SK-N-SH treated with all-trans-retinoic acid at 6 μM for 48 hours (cell line): Measurements from ENCODE around the gene NT5C.

Source experiments
- CSDC2 ChIP-seq: fragments of 250-450 bp; sonication (Bioruptor Pico); IDR thresholded peaks from 2 replicates; pipeline ENCODE4 v1.5.0; 2020; ENCODE audit warnings: mild to moderate bottlenecking, moderate library complexity
- PPARA ChIP-seq: fragments of 250-450 bp; sonication (Bioruptor Pico); IDR thresholded peaks from 2 replicates; pipeline ENCODE4 v1.5.0; 2020; ENCODE audit warnings: mild to moderate bottlenecking, borderline replicate concordance
- SNAI2 ChIP-seq: fragments of 250-450 bp; sonication (Bioruptor Pico); IDR thresholded peaks from 2 replicates; pipeline ENCODE4 v1.5.0; 2020; ENCODE audit warnings: mild to moderate bottlenecking, moderate library complexity
- TCF4 ChIP-seq: fragments of 250-450 bp; sonication (Bioruptor Pico); IDR thresholded peaks from 2 replicates; pipeline ENCODE4 v1.8.0; 2021; ENCODE audit warnings: mild to moderate bottlenecking, moderate library complexity, borderline replicate concordance
- TOX ChIP-seq: fragments of 250-450 bp; sonication (Bioruptor Pico); IDR thresholded peaks from 2 replicates; pipeline ENCODE4 v1.8.0; 2021; ENCODE audit warnings: mild to moderate bottlenecking, moderate library complexity, borderline replicate concordance
- ZFP30 ChIP-seq: fragments of 450-650 bp; formaldehyde crosslinking; IDR thresholded peaks from 2 replicates; pipeline ENCODE4 v1.5.0; 2022; ENCODE audit warnings: mild to moderate bottlenecking, moderate library complexity
- ZNF8 ChIP-seq: fragments of 450-650 bp; formaldehyde crosslinking; IDR thresholded peaks from 2 replicates; pipeline ENCODE4 v1.5.0; 2020; ENCODE audit warnings: mild to moderate bottlenecking, moderate library complexity
- TF ChIP-seq, protein P1 (sequence below): fragments of 250-450 bp; sonication (Bioruptor Pico); IDR thresholded peaks from 2 replicates; pipeline ENCODE4 v1.8.0; 2020; ENCODE audit warnings: mild to moderate bottlenecking, moderate library complexity, borderline replicate concordance
- TF ChIP-seq, protein P2 (sequence below): fragments of 250-450 bp; sonication (Bioruptor Pico); IDR thresholded peaks from 2 replicates; pipeline ENCODE4 v1.5.1; 2020; ENCODE audit warnings: low read depth, mild to moderate bottlenecking, moderate library complexity
- TF ChIP-seq, protein P3 (sequence below): fragments of 250-450 bp; sonication (Bioruptor Pico); IDR thresholded peaks from 2 replicates; pipeline ENCODE4 v1.5.0; 2020; ENCODE audit warnings: mild to moderate bottlenecking, moderate library complexity
- TF ChIP-seq, protein P4 (sequence below): fragments of 250-450 bp; sonication (Bioruptor Pico); IDR thresholded peaks from 2 replicates; pipeline ENCODE4 v1.8.0; 2021; ENCODE audit warnings: low read depth, mild to moderate bottlenecking, moderate library complexity, borderline replicate concordance

DNA sequence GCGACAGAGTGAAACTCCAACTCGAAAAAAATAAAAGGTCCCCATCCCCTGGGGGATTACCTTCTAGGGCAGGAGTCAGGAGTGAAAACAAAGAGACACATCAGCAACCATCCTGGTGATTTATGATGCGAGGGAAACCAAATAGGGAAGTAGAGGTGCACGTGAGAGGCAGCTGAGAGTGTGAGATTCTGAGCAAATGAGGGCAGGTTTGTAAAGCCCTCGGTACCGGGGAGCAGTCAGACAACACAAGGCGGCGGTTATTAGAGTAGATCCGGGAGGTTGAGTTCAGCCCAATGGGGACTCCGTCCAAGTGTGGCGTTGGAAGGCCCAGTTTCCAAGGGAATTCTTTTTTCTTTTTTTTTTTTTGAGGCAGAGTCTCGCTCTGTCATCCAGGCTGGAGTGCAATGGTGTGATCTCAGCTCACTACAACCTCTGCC is 29.1 kb downstream of the NT5C start:
- TF ChIP-seq, protein P1, sequence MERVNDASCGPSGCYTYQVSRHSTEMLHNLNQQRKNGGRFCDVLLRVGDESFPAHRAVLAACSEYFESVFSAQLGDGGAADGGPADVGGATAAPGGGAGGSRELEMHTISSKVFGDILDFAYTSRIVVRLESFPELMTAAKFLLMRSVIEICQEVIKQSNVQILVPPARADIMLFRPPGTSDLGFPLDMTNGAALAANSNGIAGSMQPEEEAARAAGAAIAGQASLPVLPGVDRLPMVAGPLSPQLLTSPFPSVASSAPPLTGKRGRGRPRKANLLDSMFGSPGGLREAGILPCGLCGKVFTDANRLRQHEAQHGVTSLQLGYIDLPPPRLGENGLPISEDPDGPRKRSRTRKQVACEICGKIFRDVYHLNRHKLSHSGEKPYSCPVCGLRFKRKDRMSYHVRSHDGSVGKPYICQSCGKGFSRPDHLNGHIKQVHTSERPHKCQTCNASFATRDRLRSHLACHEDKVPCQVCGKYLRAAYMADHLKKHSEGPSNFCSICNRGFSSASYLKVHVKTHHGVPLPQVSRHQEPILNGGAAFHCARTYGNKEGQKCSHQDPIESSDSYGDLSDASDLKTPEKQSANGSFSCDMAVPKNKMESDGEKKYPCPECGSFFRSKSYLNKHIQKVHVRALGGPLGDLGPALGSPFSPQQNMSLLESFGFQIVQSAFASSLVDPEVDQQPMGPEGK (CRISPR knock-in tag), result no peak
- TF ChIP-seq TCF4 (CRISPR knock-in tag) (no peak), PPARA (CRISPR knock-in tag) (no peak), TOX (CRISPR knock-in tag) (no peak), CSDC2 (CRISPR knock-in tag) (no peak), ZFP30 (CRISPR knock-in tag) (no peak), SNAI2 (CRISPR knock-in tag) (no peak), ZNF8 (CRISPR knock-in tag) (no peak)
- TF ChIP-seq, protein P2, sequence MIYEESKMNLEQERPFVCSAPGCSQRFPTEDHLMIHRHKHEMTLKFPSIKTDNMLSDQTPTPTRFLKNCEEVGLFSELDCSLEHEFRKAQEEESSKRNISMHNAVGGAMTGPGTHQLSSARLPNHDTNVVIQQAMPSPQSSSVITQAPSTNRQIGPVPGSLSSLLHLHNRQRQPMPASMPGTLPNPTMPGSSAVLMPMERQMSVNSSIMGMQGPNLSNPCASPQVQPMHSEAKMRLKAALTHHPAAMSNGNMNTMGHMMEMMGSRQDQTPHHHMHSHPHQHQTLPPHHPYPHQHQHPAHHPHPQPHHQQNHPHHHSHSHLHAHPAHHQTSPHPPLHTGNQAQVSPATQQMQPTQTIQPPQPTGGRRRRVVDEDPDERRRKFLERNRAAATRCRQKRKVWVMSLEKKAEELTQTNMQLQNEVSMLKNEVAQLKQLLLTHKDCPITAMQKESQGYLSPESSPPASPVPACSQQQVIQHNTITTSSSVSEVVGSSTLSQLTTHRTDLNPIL (CRISPR knock-in tag), result no peak
- TF ChIP-seq, protein P3, sequence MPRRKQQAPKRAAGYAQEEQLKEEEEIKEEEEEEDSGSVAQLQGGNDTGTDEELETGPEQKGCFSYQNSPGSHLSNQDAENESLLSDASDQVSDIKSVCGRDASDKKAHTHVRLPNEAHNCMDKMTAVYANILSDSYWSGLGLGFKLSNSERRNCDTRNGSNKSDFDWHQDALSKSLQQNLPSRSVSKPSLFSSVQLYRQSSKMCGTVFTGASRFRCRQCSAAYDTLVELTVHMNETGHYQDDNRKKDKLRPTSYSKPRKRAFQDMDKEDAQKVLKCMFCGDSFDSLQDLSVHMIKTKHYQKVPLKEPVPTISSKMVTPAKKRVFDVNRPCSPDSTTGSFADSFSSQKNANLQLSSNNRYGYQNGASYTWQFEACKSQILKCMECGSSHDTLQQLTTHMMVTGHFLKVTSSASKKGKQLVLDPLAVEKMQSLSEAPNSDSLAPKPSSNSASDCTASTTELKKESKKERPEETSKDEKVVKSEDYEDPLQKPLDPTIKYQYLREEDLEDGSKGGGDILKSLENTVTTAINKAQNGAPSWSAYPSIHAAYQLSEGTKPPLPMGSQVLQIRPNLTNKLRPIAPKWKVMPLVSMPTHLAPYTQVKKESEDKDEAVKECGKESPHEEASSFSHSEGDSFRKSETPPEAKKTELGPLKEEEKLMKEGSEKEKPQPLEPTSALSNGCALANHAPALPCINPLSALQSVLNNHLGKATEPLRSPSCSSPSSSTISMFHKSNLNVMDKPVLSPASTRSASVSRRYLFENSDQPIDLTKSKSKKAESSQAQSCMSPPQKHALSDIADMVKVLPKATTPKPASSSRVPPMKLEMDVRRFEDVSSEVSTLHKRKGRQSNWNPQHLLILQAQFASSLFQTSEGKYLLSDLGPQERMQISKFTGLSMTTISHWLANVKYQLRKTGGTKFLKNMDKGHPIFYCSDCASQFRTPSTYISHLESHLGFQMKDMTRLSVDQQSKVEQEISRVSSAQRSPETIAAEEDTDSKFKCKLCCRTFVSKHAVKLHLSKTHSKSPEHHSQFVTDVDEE, result no peak
- TF ChIP-seq, protein P4, sequence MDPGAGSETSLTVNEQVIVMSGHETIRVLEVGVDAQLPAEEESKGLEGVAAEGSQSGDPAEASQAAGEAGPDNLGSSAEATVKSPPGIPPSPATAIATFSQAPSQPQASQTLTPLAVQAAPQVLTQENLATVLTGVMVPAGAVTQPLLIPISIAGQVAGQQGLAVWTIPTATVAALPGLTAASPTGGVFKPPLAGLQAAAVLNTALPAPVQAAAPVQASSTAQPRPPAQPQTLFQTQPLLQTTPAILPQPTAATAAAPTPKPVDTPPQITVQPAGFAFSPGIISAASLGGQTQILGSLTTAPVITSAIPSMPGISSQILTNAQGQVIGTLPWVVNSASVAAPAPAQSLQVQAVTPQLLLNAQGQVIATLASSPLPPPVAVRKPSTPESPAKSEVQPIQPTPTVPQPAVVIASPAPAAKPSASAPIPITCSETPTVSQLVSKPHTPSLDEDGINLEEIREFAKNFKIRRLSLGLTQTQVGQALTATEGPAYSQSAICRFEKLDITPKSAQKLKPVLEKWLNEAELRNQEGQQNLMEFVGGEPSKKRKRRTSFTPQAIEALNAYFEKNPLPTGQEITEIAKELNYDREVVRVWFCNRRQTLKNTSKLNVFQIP (CRISPR knock-in tag), result no peak
